ENCODE measurements around the gene MICALL2.
"Not testable (repeated sequence)": the region's sequence is repeated elsewhere in the genome, so short reads cannot be mapped to it uniquely, and the experiment has no call there.

DNA sequence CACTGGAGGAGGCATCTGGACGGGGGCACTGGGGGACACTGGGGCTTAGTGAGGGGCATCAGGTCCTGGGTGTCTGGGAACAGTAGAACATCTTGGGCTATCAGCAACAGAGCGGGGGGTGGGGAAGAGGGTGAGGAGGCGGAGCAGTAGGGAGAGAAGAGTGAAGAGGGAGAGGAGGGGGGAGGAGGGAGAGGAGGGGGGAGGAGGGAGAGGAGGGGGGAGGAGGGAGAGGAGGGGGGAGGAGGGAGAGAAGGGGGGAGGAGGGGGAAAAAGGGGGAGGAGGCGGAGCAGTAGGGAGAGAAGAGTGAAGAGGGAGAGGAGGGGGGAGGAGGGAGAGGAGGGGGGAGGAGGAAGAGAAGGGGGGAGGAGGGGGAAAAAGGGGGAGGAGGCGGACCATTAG lies 13.2 kb downstream of the MICALL2 start:
- not testable (repeated sequence) for TF ChIP-seq RFX5 (IDR thresholded peaks at IDR 0.05; ENCODE audit: low read length); EZH2phosphoT487 (IDR thresholded peaks at IDR 0.05; ENCODE audit: borderline replicate concordance, low read depth); MXI1 (IDR thresholded peaks at IDR 0.05; ENCODE audit: low read depth, low read length); SMC3 (IDR thresholded peaks at IDR 0.05; ENCODE audit: low read depth, low read length)
- TF ChIP-seq, protein P1, sequence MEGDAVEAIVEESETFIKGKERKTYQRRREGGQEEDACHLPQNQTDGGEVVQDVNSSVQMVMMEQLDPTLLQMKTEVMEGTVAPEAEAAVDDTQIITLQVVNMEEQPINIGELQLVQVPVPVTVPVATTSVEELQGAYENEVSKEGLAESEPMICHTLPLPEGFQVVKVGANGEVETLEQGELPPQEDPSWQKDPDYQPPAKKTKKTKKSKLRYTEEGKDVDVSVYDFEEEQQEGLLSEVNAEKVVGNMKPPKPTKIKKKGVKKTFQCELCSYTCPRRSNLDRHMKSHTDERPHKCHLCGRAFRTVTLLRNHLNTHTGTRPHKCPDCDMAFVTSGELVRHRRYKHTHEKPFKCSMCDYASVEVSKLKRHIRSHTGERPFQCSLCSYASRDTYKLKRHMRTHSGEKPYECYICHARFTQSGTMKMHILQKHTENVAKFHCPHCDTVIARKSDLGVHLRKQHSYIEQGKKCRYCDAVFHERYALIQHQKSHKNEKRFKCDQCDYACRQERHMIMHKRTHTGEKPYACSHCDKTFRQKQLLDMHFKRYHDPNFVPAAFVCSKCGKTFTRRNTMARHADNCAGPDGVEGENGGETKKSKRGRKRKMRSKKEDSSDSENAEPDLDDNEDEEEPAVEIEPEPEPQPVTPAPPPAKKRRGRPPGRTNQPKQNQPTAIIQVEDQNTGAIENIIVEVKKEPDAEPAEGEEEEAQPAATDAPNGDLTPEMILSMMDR (IDR thresholded peaks at IDR 0.05), result not testable (repeated sequence)
- TF ChIP-seq, protein P2, sequence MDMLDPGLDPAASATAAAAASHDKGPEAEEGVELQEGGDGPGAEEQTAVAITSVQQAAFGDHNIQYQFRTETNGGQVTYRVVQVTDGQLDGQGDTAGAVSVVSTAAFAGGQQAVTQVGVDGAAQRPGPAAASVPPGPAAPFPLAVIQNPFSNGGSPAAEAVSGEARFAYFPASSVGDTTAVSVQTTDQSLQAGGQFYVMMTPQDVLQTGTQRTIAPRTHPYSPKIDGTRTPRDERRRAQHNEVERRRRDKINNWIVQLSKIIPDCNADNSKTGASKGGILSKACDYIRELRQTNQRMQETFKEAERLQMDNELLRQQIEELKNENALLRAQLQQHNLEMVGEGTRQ (IDR thresholded peaks at IDR 0.05; ENCODE audit: borderline replicate concordance, low read depth, low read length), result not testable (repeated sequence)

Data from SK-N-SH (cell line).